H1 (cell line): ENCODE measurements around the gene JMJD1C. TPM values are rescaled to one million over a fixed set of nuclear protein-coding genes. Genes with fewer than 3 reads are reported as not detected.

Source experiments
- CTCF ChIA-PET: fragments of 300-600 bp; sonication (Branson Sonifier 250); formaldehyde crosslinking; loops from one replicate; lab custom pipeline; 2021; ENCODE audit not compliant: partially characterized antibody; lab: Charles Lee
- POLR2A ChIA-PET: fragments of 300-600 bp; sonication (Branson Sonifier 250); formaldehyde crosslinking; loops from one replicate; lab custom pipeline; 2021; ENCODE audit warnings: inconsistent platforms; ENCODE audit not compliant: partially characterized antibody; lab: Charles Lee
- DNase-seq, 2 experiments: peaks; one replicate each; pipeline versions ENCODE4 v3.0.0 to v3.0.0-alpha.2; 2010 to 2022; ENCODE audit warnings: low spot score in 2 of 2, low read depth in 1 of 2, mixed read lengths in 1 of 2
- FAIRE-seq: peaks from 2 replicates; lab custom pipeline; 2011; peaks lifted over from hg19 to GRCh38; lab: Jason Lieb, UNC
- H2AFZ ChIP-seq: 2 replicates; pipeline ENCODE4 v1.8.1; 2012; ENCODE audit warnings: low read length, inconsistent platforms
- H2AK5ac ChIP-seq: 2 replicates; pipeline ENCODE4 v1.6.1; 2013; ENCODE audit warnings: low read depth, low read length
- H2BK120ac ChIP-seq: replicated peaks from 2 replicates; pipeline ENCODE3; 2013; ENCODE audit warnings: low read depth, low read length, inconsistent platforms
- H2BK12ac ChIP-seq: 2 replicates; pipeline ENCODE4 v1.6.1; 2013; ENCODE audit warnings: low read depth, low read length
- H2BK15ac ChIP-seq: 2 replicates; pipeline ENCODE4 v1.6.1; 2013; ENCODE audit warnings: low read length
- H2BK20ac ChIP-seq: 2 replicates; pipeline ENCODE4 v1.6.1; 2013; ENCODE audit warnings: low read length
- H2BK5ac ChIP-seq: 2 replicates; pipeline ENCODE4 v1.6.1; 2013; ENCODE audit warnings: low read depth, low read length
- H3K14ac ChIP-seq: 2 replicates; pipeline ENCODE4 v1.6.1; 2013; ENCODE audit warnings: inconsistent platforms; ENCODE audit not compliant: insufficient read length
- H3K18ac ChIP-seq: 2 replicates; pipeline ENCODE4 v1.6.1; 2013; ENCODE audit warnings: low read length; ENCODE audit errors: extremely low read depth
- H3K23ac ChIP-seq: 2 replicates; pipeline ENCODE4 v1.6.1; 2013; ENCODE audit warnings: inconsistent platforms; ENCODE audit not compliant: insufficient read length
- H3K23me2 ChIP-seq: 2 replicates; pipeline ENCODE4 v1.6.1; 2013; ENCODE audit warnings: low read depth, low read length
- H3K27ac ChIP-seq: 2 replicates; pipeline ENCODE4 v1.6.1; 2011; ENCODE audit warnings: low read depth, low read length, inconsistent platforms
- H3K27me3 ChIP-seq, 4 experiments: replicated peaks in 1 of 4; 1 replicate in 1 of 4; 2 replicates in 3 of 4; pipeline versions ENCODE4 v1.6.1 to v1.8.1; 2011 to 2013; ENCODE audit warnings: low read length in 3 of 4, mild to moderate bottlenecking in 3 of 4, inconsistent platforms in 2 of 4, mixed read lengths in 2 of 4, moderate library complexity in 1 of 4; ENCODE audit not compliant: control insufficient read depth in 3 of 4, insufficient read depth in 3 of 4; ENCODE audit errors: extremely low read depth in 1 of 4
- H3K36me3 ChIP-seq, 4 experiments: 2 replicates each; pipeline versions ENCODE4 v1.6.1 to v1.8.1; 2011 to 2013; ENCODE audit warnings: mild to moderate bottlenecking in 4 of 4, low read length in 3 of 4, moderate library complexity in 2 of 4, control low read depth in 1 of 4, inconsistent platforms in 1 of 4; ENCODE audit not compliant: insufficient read depth in 4 of 4, control insufficient read depth in 2 of 4
- H3K4ac ChIP-seq: replicated peaks from 2 replicates; pipeline ENCODE3; 2013; ENCODE audit warnings: low read length, low read depth, mixed read lengths, inconsistent platforms; ENCODE audit not compliant: insufficient read length
- H3K4me1 ChIP-seq, 4 experiments: replicated peaks in 1 of 4; 1 replicate in 1 of 4; 2 replicates in 3 of 4; pipeline versions ENCODE4 v1.6.1 to v1.8.1; 2011 to 2013; ENCODE audit warnings: low read length in 3 of 4, inconsistent platforms in 2 of 4, mixed read lengths in 1 of 4; ENCODE audit not compliant: insufficient read depth in 4 of 4, control insufficient read depth in 3 of 4
- H3K4me2 ChIP-seq, 2 experiments: 2 replicates each; pipeline versions ENCODE4 v1.6.1 to v1.8.1; 2011 to 2013; ENCODE audit warnings: low read depth in 2 of 2, low read length in 2 of 2, control low read depth in 1 of 2, inconsistent platforms in 1 of 2, mild to moderate bottlenecking in 1 of 2; ENCODE audit not compliant: insufficient read depth in 1 of 2
- H3K4me3 ChIP-seq, 4 experiments: fragments of 200-600, 300-600 bp in 1 of 4; sonication (generic), shearing (Covaris generic), sonication (Bioruptor Twin) in 1 of 4; 2 replicates each; pipeline versions ENCODE4 v1.5.1 to v1.8.1; 2011 to 2016; ENCODE audit warnings: low read length in 4 of 4, low read depth in 3 of 4, control low read depth in 2 of 4, inconsistent platforms in 2 of 4, mild to moderate bottlenecking in 2 of 4, mixed read lengths in 1 of 4, moderate library complexity in 1 of 4; ENCODE audit not compliant: insufficient read depth in 2 of 4; ENCODE audit errors: extremely low read depth in 1 of 4
- H3K56ac ChIP-seq: replicated peaks from 2 replicates; pipeline ENCODE3; 2013; ENCODE audit warnings: low read depth, mild to moderate bottlenecking, mixed read lengths, low read length, inconsistent platforms; ENCODE audit not compliant: insufficient read length
- H3K79me1 ChIP-seq: 2 replicates; pipeline ENCODE4 v1.6.1; 2013; ENCODE audit warnings: low read depth, low read length, control low read depth
- H3K79me2 ChIP-seq, 2 experiments: 2 replicates each; pipeline versions ENCODE4 v1.6.1 to v1.8.1; 2012 to 2013; ENCODE audit warnings: low read length in 2 of 2, mild to moderate bottlenecking in 2 of 2, inconsistent platforms in 1 of 2; ENCODE audit not compliant: insufficient read depth in 2 of 2, control insufficient read depth in 1 of 2
- H3K9ac ChIP-seq, 4 experiments: replicated peaks in 1 of 4; 1 replicate in 1 of 4; 2 replicates in 3 of 4; pipeline versions ENCODE4 v1.6.1 to v1.8.1; 2011 to 2013; ENCODE audit warnings: low read depth in 3 of 4, low read length in 3 of 4, control low read depth in 2 of 4, mild to moderate bottlenecking in 2 of 4, moderate library complexity in 2 of 4, inconsistent platforms in 1 of 4; ENCODE audit errors: extremely low read depth in 1 of 4
- H3K9me3 ChIP-seq, 2 experiments: 2 replicates each; pipeline versions ENCODE4 v1.6.1 to v1.8.1; 2012 to 2013; ENCODE audit warnings: mild to moderate bottlenecking in 2 of 2, moderate library complexity in 2 of 2, control low read depth in 1 of 2, inconsistent platforms in 1 of 2, low read depth in 1 of 2, low read length in 1 of 2, mixed read lengths in 1 of 2; ENCODE audit not compliant: insufficient read depth in 2 of 2
- H4K20me1 ChIP-seq, 2 experiments: replicated peaks in 1 of 2; 2 replicates each; pipeline versions ENCODE3 to v1.8.1; 2011 to 2013; ENCODE audit warnings: inconsistent platforms in 2 of 2, low read length in 2 of 2, mild to moderate bottlenecking in 1 of 2; ENCODE audit not compliant: insufficient read depth in 2 of 2, control insufficient read depth in 1 of 2
- H4K5ac ChIP-seq: 2 replicates; pipeline ENCODE4 v1.6.1; 2013; ENCODE audit warnings: low read length, low read depth, mixed read lengths, inconsistent platforms; ENCODE audit not compliant: insufficient read length
- H4K8ac ChIP-seq: 2 replicates; pipeline ENCODE4 v1.8.0; 2013; ENCODE audit warnings: mild to moderate bottlenecking, moderate library complexity, low read length, inconsistent platforms; ENCODE audit not compliant: insufficient read depth; ENCODE audit errors: extremely low read depth
- H4K91ac ChIP-seq: replicated peaks from 2 replicates; pipeline ENCODE3; 2013; ENCODE audit warnings: low read length, mixed read lengths, inconsistent platforms; ENCODE audit not compliant: insufficient read length
- MAFK ChIP-seq: IDR thresholded peaks from 2 replicates; pipeline ENCODE4 v1.6.1; 2012; ENCODE audit warnings: low read depth, mild to moderate bottlenecking, improper control_type of control experiment, low read length
- NANOG ChIP-seq: IDR thresholded peaks from 2 replicates; pipeline ENCODE4 v1.6.1; 2011; ENCODE audit warnings: low read length, low read depth, mild to moderate bottlenecking, inconsistent platforms; ENCODE audit not compliant: insufficient read depth, poor library complexity, severe bottlenecking
- polyA plus RNA-seq, 7 experiments: library from polyadenylated mRNA; depleted of rRNA in 3 of 7; stranded (reverse) in 5 of 7; unstranded in 2 of 7; fragments of >200 nt in 5 of 7; fragments of 200-250 nt in 2 of 7; gene quantifications; 1 replicate in 5 of 7; 2 replicates in 1 of 7; 4 replicates in 1 of 7; pipeline versions ENCODE4 v1.2.1 to v1.2.3, GENCODE V29; 2011 to 2013; ENCODE audit warnings: missing spikeins in 2 of 7, mixed read lengths in 2 of 7
- total RNA-seq: library from RNA; stranded (reverse); fragmentation: NEBNext Ultra II Directional; extraction: Animal tissue kit (Norgen Biotek cat#: 25700); gene quantifications from 2 replicates; pipeline ENCODE4 v1.2.1, GENCODE V29; 2021

Gene JMJD1C
- total and polyA plus RNA-seq, 2 of the 8 experiments (the other 6 are each of a cell fraction or from before 2014, with no cell fraction given) = 54.5 to 210 TPM

- no peaks in the 10 kb centered on the region; the same call in 1 of the 2 replicates for H3K79me1 ChIP-seq
- H4K8ac ChIP-seq = no peak overlapping the region
- H3K4me2 ChIP-seq = peak overlapping the region; percentile 37 to 52; a peak in 3 of 4 replicates
- peaks cover 3 to 90% of the 10 kb centered on the region in 2 experiments; a peak in 3 of 4 replicates for H3K79me2 ChIP-seq
- H2BK20ac ChIP-seq = no peak overlapping the region
- no peak overlapping the region for H3K18ac ChIP-seq
- no peak overlapping the region for H2BK15ac ChIP-seq
- H4K91ac ChIP-seq = no peak overlapping the region
- TF ChIP-seq MAFK (no peak), NANOG (no peak)
- peaks cover 22 to 23% of the 10 kb centered on the region in 2 experiments for H4K20me1 ChIP-seq
- H2BK5ac ChIP-seq = no peak overlapping the region
- no peak overlapping the region for H3K23ac ChIP-seq
- H2BK120ac ChIP-seq = no peak overlapping the region
- H3K9me3 ChIP-seq = no peaks in the 10 kb centered on the region
- H3K23me2 ChIP-seq = no peaks in the 10 kb centered on the region
- H3K4me3 ChIP-seq = peak overlapping the region in 1 of 4 experiments; percentile 45; a peak in 2 of 8 replicates
- no peak overlapping the region for H2BK12ac ChIP-seq
- H3K4me1 ChIP-seq = peaks cover 0 to 34% (median 30%) of the 10 kb centered on the region in 4 experiments; a peak in 5 of 7 replicates
- ChIA-PET CTCF (interaction anchor here (0.9 to 2.1 kb wide), 5 partner anchors 11 to 435 kb away, joined by 3 to 5 read pairs (median 4); no protein-coding TSS in a partner anchor), POLR2A (no interaction called here)
- DNase-seq (no peak), FAIRE-seq (no peak)
- peak overlapping the region; percentile 59 for H4K5ac ChIP-seq
- no peak overlapping the region for H3K27ac ChIP-seq
- no peak overlapping the region for H2AFZ ChIP-seq
- H2AK5ac ChIP-seq = no peak overlapping the region
- peaks cover 3 to 68% (median 21%) of the 10 kb centered on the region in 4 experiments for H3K36me3 ChIP-seq
- no peaks in the 10 kb centered on the region for H3K27me3 ChIP-seq
- no peak overlapping the region for H3K14ac ChIP-seq
- no peak overlapping the region for H3K4ac ChIP-seq
- no peak overlapping the region for H3K56ac ChIP-seq
- H3K9ac ChIP-seq = no peak overlapping the region
Measured at GRCh38 chr10:63206576-63206975, 259.2 kb downstream of the JMJD1C start.
